Keratinocyte (primary cell): Measurements from ENCODE around the gene PEX7. TPM values are rescaled to one million over a fixed set of nuclear protein-coding genes. Genes with fewer than 3 reads are reported as not detected.
"Not testable (repeated sequence)": the region's sequence is repeated elsewhere in the genome, so short reads cannot be mapped to it uniquely, and the experiment has no call there.

Experiments
- DNase-seq: peaks from one replicate; pipeline ENCODE4 v3.0.0-alpha.2; 2011; ENCODE audit warnings: low read depth, missing footprints, low spot score
- FAIRE-seq: peaks from 2 replicates; lab custom pipeline; 2011; peaks lifted over from hg19 to GRCh38; lab: Jason Lieb, UNC
- H2AFZ ChIP-seq: 2 replicates; pipeline ENCODE4 v1.6.0; 2012; ENCODE audit warnings: low read length, control low read depth, inconsistent platforms; ENCODE audit not compliant: control insufficient read depth
- H3K27ac ChIP-seq: 2 replicates; pipeline ENCODE4 v1.5.1; 2011; ENCODE audit warnings: low read length; ENCODE audit not compliant: control insufficient read depth, insufficient read depth
- H3K27me3 ChIP-seq: 3 replicates; pipeline ENCODE4 v1.6.0; 2011; ENCODE audit warnings: low read length; ENCODE audit not compliant: control insufficient read depth, insufficient read depth; ENCODE audit errors: extremely low read depth
- H3K36me3 ChIP-seq, 2 experiments: 2 replicates in 1 of 2; 3 replicates in 1 of 2; pipeline ENCODE4 v1.5.1; 2011; ENCODE audit warnings: low read length in 2 of 2, mild to moderate bottlenecking in 1 of 2; ENCODE audit not compliant: control insufficient read depth in 2 of 2, insufficient read depth in 2 of 2; ENCODE audit errors: extremely low read depth in 1 of 2
- H3K4me1 ChIP-seq: 3 replicates; pipeline ENCODE4 v1.5.1; 2011; ENCODE audit warnings: low read length; ENCODE audit not compliant: control insufficient read depth, insufficient read depth; ENCODE audit errors: extremely low read depth
- H3K4me2 ChIP-seq: 3 replicates; pipeline ENCODE4 v1.6.0; 2011; ENCODE audit warnings: low read depth, low read length; ENCODE audit not compliant: control insufficient read depth, insufficient read depth; ENCODE audit errors: extremely low read depth
- H3K4me3 ChIP-seq, 3 experiments: fragments of 200-600 bp in 1 of 3; sonication (generic) in 1 of 3; 2 replicates in 2 of 3; 3 replicates in 1 of 3; pipeline ENCODE4 v1.5.1; 2011 to 2016; ENCODE audit warnings: low read length in 3 of 3, mild to moderate bottlenecking in 3 of 3, control low read depth in 2 of 3, inconsistent platforms in 1 of 3, low read depth in 1 of 3, mixed read lengths in 1 of 3, mixed run types in 1 of 3, moderate library complexity in 1 of 3; ENCODE audit not compliant: control insufficient read depth in 2 of 3, insufficient read depth in 2 of 3; ENCODE audit errors: extremely low read depth in 1 of 3
- H3K79me2 ChIP-seq: 2 replicates; pipeline ENCODE4 v1.6.0; 2012; ENCODE audit warnings: low read length; ENCODE audit not compliant: control insufficient read depth, insufficient read depth
- H3K9ac ChIP-seq: 3 replicates; pipeline ENCODE4 v1.6.0; 2011; ENCODE audit warnings: low read length; ENCODE audit not compliant: control insufficient read depth, insufficient read depth; ENCODE audit errors: extremely low read depth
- H3K9me1 ChIP-seq: 3 replicates; pipeline ENCODE4 v1.6.0; 2011; ENCODE audit warnings: low read length; ENCODE audit not compliant: control insufficient read depth, insufficient read depth; ENCODE audit errors: extremely low read depth
- H3K9me3 ChIP-seq: 2 replicates; pipeline ENCODE4 v1.5.1; 2012; ENCODE audit warnings: low read depth, low read length; ENCODE audit not compliant: control insufficient read depth
- H4K20me1 ChIP-seq: 3 replicates; pipeline ENCODE4 v1.6.0; 2011; ENCODE audit warnings: low read length; ENCODE audit not compliant: control insufficient read depth, insufficient read depth; ENCODE audit errors: extremely low read depth
- CTCF ChIP-seq, 3 experiments: IDR thresholded peaks in 1 of 3; conservative IDR thresholded peaks in 1 of 3; optimal IDR thresholded peaks in 1 of 3; 2 replicates in 2 of 3; 3 replicates in 1 of 3; pipeline versions ENCODE3 to v1.5.1; 2011; ENCODE audit warnings: low read length in 3 of 3, mild to moderate bottlenecking in 3 of 3, moderate library complexity in 2 of 3, control low read depth in 1 of 3, inconsistent platforms in 1 of 3; ENCODE audit not compliant: insufficient read depth in 2 of 3; ENCODE audit errors: extremely low read depth in 1 of 3
- EZH2 ChIP-seq: IDR thresholded peaks from one replicate; pipeline ENCODE4 v1.6.1; 2012; ENCODE audit warnings: inconsistent platforms, mild to moderate bottlenecking, low read length, moderate library complexity
- dilution Hi-C: fragments of 300-500 bp; cut with MboI; formaldehyde crosslinking; loops from one replicate; pipeline ENCODE4 v1.7.0; 2020; ENCODE audit warnings: low sequenced_read_pairs; ENCODE audit not compliant: extremely low pct_ligation_motif_present
- polyA plus RNA-seq, 5 experiments: library from polyadenylated mRNA; depleted of rRNA in 3 of 5; stranded (reverse) in 3 of 5; stranded (forward) in 1 of 5; unstranded in 1 of 5; fragments of >200 nt; gene quantifications; 1 replicate in 1 of 5; 2 replicates in 3 of 5; 3 replicates in 1 of 5; pipeline versions ENCODE4 v1.2.1 to v1.2.3, GENCODE V29; 2011 to 2012; ENCODE audit warnings: missing spikeins in 2 of 5, low read depth in 1 of 5, low replicate concordance in 1 of 5

The PEX7 gene
- polyA plus RNA-seq, 1 donor (not counting 4 experiments of a cell fraction or from before 2014, with no cell fraction given) = 15.6 TPM

GRCh38 chr6:136947037-136947436 is 124.6 kb downstream of the PEX7 start:
- H3K36me3 ChIP-seq = no peaks in the 10 kb centered on the region
- peaks cover 4% of the 10 kb centered on the region for H3K27me3 ChIP-seq
- no peak overlapping the region for H3K27ac ChIP-seq
- H3K4me1 ChIP-seq = no peaks in the 10 kb centered on the region
- no peak overlapping the region for H3K4me3 ChIP-seq
- no peak overlapping the region for H2AFZ ChIP-seq
- DNase-seq (no peak), FAIRE-seq (no peak)
- no peaks in the 10 kb centered on the region for H3K9me3 ChIP-seq
- dilution Hi-C loops = no loop called here
- no peaks in the 10 kb centered on the region for H3K9me1 ChIP-seq
- H3K4me2 ChIP-seq = no peak overlapping the region
- H4K20me1 ChIP-seq = no peaks in the 10 kb centered on the region
- TF ChIP-seq CTCF (optimal IDR thresholded peaks at IDR 0.05 in 1 of 3, IDR thresholded peaks at IDR 0.05 in 1 of 3, conservative IDR thresholded peaks at IDR 0.05 in 1 of 3; ENCODE audit: extremely low read depth in 1 of 3, insufficient read depth in 2 of 3, low read length in 3 of 3) = no peak
- no peak for TF ChIP-seq EZH2
- no peaks in the 10 kb centered on the region for H3K79me2 ChIP-seq
- H3K9ac ChIP-seq = no peak overlapping the region

GRCh38 chr6:136949957-136950356 is 127.6 kb downstream of the PEX7 start:
- H3K27me3 ChIP-seq, H3K4me2 ChIP-seq, H4K20me1 ChIP-seq, H3K9me3 ChIP-seq, DNase-seq, H3K4me3 ChIP-seq, H2AFZ ChIP-seq, H3K79me2 ChIP-seq, dilution Hi-C loops, H3K9ac ChIP-seq, H3K4me1 ChIP-seq, H3K9me1 ChIP-seq, H3K27ac ChIP-seq, H3K36me3 ChIP-seq, FAIRE-seq: not testable (repeated sequence)

GRCh38 chr6:136950436-136951126 is 128.2 kb downstream of the PEX7 start:
- Histone ChIP-seq H3K4me1 (no peaks in the 10 kb centered on the region), H3K4me2 (no peak overlapping the region), H3K4me3 (no peak overlapping the region), H3K9me1 (no peaks in the 10 kb centered on the region), H4K20me1 (no peaks in the 10 kb centered on the region), H3K27ac (no peak overlapping the region), H2AFZ (no peak overlapping the region), H3K9ac (no peak overlapping the region), H3K9me3 (no peaks in the 10 kb centered on the region), H3K27me3 (peaks cover under 1% of the 10 kb centered on the region), H3K79me2 (no peaks in the 10 kb centered on the region), H3K36me3 (no peaks in the 10 kb centered on the region)
- DNase-seq = no peak
- dilution Hi-C loops = no loop called here
- FAIRE-seq = no peak
- TF ChIP-seq CTCF (optimal IDR thresholded peaks at IDR 0.05 in 1 of 3, IDR thresholded peaks at IDR 0.05 in 1 of 3, conservative IDR thresholded peaks at IDR 0.05 in 1 of 3; ENCODE audit: extremely low read depth in 1 of 3, insufficient read depth in 2 of 3, low read length in 3 of 3) (no peak), EZH2 (no peak)
